HG02840 (cell line): Measurements from ENCODE around the gene RHBDL3.
"Not testable (repeated sequence)": the region's sequence is repeated elsewhere in the genome, so short reads cannot be mapped to it uniquely, and the experiment has no call there.

ENCODE experiments used
- ATAC-seq: cut with Tn5 transposase; IDR thresholded peaks from one replicate; pipeline ENCODE4 v1.9.1; 2021; ENCODE audit warnings: mild to moderate bottlenecking, moderate library complexity, moderate number of reproducible peaks; ENCODE audit not compliant: unreplicated experiment, low FRiP score

The RHBDL3 gene, protein sequence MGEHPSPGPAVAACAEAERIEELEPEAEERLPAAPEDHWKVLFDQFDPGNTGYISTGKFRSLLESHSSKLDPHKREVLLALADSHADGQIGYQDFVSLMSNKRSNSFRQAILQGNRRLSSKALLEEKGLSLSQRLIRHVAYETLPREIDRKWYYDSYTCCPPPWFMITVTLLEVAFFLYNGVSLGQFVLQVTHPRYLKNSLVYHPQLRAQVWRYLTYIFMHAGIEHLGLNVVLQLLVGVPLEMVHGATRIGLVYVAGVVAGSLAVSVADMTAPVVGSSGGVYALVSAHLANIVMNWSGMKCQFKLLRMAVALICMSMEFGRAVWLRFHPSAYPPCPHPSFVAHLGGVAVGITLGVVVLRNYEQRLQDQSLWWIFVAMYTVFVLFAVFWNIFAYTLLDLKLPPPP

DNA sequence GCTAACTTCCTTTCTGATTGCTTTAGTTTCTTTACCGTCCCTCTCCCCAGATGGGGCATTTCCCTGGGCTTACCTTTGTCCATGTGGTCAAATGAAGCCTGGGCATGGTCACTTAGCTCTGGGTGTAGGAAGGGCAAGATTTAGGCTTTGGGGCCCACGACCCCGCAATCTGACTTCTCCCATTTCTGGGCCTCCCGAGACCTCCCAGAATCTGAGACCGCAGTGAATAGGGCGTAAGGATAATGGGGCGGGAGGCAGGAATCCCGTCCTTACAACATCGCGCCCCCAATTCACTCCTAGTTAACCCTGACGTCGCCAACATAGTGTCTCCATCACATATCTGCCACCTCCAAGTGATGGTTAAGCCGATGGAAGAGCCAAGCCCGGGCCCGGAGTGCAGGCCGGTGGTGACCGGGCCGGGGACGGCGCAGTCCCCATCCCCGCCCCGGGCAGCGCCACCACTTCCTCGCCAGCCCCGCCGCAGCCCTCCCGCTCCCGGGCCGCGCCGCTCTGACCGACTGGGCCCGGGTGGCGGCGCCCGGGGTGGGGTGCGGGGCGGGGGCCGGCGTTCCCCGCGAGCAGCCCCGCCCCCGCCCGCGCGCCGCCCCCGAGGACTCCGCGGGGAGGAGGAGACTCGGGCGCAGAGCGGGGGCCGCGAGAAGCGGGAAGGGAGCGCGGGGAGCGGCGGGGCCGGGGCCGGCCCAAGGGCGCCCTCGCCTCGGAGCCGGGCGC lies at the start of gene RHBDL3:
RHBDL3 (plus strand) TSS at position 641 of the 732 bp plus-strand sequence. CDS start 358 bp downstream, outside the sequence.
- ATAC-seq = no peak

DNA sequence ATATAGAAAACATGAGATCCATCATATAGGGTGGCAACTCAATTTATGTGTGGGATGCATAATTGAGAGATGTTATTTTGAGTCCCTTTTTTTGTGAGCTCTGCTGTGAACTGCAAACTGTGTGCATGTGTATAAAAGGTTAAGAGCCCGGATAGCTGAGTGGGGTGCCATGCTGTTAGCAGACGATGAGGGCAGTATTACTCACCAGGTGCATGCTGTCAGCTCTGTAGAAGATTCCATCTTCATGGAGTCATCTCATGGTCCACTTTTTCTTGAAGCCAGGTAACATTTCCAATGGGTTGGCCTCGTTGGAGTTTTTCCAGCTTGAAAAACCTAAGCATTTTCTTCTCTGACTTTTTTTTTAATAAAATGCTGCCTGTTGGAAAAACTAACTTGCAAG lies 43.0 kb upstream of the RHBDL3 start:
- no peak for ATAC-seq

DNA sequence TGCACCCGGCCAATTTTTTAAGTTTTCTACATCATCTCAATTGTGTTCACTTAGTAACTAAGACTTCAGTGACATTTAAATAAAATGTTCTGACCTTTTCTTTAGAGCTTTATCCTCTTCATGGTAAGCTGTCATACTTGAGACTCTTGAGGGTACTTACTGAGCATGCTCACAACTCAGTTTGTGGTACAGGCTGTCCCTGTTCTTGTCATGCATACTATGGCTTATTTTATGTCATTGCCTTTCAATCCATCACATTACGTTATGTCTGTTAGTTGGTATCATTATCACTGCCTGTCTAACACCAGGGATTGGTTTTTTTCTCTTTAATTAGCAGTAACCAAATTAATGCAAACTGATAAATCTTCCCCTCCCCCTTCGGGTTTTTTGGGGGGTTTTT lies 41.9 kb upstream of the RHBDL3 start:
- ATAC-seq = no peak

DNA sequence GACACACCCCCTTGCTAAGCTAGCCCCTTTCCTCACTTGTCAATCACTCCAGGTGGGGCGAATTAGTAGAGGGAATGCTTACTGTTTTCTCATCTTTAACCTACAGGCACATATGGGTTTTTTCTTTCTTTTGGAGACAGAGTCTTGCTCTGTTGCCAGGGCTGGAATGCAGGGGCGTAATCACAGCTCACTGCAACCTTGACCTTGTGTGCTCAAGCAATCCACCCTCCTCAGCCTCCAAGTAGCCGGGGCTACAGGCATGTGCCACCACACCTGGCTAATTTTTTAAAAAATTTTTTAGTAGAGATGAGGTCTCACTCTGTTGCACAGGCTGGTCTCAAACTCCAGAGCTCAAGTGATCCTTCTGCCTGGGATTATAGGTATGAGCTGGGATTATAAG lies 38.7 kb upstream of the RHBDL3 start:
- ATAC-seq = no peak

DNA sequence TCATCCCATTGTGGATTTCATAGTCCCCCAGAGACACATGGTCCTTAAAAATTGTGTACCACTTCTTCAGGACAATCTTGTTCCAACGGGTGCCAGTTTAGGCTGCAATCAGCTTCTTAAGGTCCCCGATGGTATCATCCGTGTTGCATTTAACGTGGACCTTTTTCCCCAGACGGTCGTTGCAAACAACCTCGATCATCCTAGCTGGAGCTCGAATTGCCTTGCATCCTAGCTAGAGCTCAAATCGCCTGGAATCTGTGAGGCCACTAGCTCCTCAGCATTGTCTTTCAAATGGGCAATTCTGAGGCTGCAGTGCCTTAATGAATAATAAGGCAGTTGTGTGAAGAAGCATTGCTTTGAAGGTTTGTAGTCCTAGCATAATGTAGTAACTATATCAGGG lies 37.7 kb upstream of the RHBDL3 start:
- ATAC-seq = no peak

DNA sequence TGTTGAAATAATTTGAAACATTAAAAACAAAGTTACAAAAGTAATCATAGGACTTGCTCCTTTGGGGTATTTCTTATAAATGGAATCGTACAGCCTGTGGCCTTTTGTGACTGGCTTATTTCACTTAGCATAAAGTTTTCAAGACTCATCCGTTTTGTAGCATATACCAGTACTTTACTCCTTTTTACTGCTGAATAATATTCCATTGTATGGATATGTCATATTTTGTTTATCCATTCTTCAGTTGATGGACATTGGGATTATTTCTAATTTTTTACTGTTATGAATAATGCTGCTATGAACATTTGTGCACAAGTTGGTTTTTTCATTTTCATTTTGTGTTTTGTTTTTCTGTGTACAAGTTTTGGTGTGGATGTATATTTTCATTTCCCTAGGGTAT lies 30.0 kb upstream of the RHBDL3 start:
- no peak for ATAC-seq

DNA sequence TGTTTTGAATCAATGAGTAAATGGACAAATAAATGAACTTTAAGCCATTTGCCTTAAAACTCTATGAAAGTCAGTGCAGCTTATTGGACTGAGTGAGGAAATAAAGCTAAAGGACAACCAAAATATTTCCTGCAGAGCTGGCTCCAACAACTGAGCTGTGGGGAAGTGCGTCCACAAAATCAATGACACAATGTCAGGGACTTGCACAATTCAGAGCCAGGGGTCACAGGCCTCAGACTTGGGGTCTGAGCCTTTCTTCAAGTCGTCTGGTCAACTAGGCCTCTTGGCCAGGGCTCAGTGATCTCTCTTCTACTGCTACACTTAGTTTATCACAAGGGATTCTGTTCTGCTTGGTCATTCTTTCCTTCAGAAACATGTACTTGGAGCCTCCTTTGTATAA lies 26.2 kb upstream of the RHBDL3 start:
- ATAC-seq = no peak

DNA sequence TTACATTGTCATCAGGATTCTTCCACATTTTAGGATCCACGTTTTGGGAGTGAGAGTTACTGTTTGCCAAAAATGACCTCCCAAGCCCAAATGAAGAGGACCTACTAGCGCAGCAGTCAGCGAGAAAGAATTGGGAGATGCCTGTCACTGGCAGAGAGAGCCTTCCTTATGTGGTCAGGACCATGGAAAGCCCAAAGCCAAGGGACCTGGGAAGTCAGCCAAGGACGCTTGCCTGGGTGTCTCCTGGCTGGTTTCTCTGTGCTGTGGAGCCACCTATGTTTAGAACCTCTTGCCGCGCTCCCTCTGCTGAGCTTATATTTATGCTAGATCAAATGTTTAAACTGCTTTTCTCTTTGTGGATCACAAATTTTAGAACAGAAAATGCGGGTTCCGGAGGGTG lies 24.9 kb upstream of the RHBDL3 start:
- ATAC-seq = no peak

DNA sequence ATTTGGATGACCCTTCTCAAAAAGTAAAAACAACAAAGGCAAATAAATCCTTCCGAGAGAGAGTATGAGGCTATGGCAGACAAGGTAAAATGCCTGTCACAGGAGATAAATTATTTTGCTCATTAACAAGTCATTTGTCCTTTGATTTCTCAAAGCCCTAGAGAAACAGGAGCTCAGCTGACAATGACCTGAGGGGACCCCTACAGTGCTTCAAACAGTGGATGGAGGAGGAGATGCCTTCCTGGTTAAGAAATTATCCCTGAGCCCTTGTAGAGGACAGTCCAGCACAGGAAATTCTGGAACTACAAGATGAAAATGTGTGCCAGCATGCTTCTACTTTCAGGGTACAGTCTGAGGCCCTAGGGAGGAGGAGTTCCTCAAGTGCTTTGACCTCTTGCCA lies 24.0 kb upstream of the RHBDL3 start:
- ATAC-seq = no peak

DNA sequence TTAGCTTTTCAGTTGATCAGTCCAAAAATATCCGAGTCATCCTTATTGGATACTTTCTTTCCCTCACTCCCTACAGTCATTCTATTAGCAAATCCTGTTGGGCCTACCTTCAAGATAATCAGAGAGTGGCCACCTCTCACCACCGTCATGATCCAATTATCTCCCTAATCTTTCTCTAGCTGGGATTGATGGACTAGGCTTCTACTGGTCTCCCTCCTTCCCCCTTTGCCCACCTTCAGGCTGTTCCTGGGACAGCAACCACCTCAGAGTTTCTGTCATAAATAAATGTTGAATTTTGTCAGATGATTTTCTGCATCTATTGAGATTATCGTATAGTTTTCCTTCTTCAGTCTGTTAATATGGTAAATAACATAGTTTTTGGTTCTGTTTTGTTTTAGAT lies 16.2 kb upstream of the RHBDL3 start:
- ATAC-seq = no peak

DNA sequence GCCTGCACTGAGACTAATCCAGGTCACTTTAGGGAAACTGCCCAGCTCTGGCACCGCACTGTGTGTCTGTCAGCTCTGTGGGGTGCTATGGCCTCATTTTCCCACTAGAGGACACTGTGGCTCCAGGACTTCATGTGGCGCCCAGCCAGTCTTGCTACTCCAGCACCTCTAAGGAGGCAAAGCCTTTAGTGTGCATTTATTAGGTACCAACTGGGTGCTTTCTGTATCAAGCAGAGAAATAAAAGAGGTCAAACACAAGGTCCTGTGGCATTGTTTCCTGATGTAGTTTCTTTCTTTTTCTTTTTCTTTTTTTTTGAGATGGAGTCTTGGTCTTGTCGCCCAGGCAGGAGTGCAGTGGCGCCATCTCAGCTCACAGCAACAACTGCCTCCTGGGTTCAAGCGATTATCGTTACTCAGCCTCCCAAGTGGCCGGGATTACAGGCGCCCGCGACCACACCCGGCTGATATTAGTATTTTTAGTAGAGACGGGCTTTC lies 12.5 kb upstream of the RHBDL3 start:
- no peak for ATAC-seq

DNA sequence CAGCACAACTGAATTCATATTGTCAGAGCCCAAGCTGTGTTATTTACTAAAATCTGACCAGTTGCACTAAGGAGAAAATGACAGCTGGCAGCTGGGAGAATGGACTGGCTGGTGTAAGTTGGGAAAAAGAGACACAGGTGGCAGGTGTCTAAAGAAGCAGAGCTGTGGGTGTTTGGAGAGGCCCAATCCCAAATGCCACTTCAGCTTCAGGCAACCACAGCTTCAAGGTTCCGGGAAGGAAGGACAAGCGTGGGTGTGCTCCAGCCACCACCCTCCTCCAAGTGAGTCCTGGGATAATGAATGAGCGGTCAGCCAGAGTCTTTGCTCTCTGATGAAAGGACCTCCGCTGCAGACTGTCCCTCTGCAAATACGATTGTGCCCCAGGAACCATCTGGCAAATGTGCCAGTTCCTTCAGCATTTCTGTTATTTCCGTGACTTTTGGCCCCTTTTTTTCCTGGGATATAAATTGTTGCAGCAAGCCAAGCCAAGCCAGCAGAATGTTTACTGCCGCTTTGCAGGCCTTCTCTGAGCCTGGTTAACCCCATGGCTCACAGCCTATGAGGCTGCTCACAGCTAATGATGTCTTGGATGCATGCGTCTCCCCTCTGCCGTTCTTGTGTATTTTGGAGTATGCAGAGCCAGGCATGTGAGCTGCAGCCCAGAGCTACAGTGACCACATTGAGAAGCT lies 9.5 kb upstream of the RHBDL3 start:
- ATAC-seq = no peak

DNA sequence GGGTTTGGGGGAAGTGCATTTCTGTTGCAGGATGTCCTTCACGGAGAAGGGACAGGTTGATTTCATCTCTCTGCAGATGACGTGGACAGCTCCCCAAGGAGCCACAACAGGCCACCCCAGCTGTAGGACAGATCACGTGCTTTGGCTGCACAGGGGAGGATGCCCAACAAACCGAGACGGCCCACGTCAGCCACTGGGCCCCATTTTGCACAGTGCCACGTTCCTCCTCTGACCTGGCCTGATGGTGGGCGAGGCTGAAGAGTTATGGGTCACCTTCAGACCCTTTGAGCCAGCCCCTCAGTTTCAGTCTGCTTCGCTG lies 9.0 kb upstream of the RHBDL3 start:
- ATAC-seq = no peak

DNA sequence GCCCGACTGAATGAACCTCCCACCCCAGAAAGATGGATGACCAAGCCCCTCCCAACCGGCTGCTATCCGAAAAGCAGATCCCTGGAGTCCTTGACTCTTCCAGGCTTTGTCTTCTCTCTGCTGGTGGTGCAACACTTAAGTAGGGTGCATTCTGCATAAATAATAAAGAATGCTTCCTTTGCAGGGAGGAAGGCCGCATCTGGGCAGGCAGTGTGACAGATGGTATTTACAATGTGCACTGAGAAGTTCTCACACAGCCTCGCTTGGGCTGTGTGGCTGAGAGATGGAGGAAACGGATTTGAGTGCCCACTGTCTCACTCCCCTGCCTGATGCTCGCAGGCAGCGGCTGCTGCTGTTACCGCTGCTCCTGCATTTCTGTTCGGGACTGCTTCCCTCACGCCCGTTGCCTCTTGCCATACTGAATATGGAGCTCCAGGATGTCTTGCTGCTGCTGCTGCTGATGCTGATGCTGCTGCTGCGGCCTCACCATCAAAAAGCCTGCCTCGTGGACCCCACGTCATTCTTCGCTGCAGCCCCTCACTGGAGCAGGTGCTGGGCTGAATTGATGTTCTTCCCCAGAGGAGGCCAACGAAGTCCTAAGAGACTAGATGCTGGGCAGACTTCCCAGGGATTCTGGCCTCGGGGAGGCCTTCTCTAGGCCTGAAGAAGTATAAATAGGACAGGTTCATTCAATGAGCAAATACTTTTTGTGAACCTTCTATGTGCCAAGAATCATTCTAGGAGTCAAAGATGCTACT lies 7.1 kb upstream of the RHBDL3 start:
- ATAC-seq = no peak

DNA sequence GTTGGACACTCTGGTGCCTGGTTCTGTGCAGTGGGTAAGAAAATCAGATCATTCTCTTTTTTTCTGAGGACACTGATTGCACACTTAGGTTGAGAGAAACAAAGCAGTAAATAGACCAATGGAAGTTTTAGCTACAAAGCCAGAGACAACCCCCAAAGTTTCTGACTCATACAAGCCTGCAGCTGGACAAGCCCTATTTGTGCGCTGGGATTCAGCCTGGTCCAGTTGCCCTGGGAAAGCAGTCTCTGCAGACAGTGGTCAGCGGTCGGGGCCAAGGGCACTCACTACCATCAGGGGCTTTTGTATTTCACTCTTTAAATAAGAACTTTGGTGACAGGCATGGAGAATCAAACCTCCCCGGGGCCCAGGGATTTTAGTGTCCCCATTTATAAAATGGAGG lies 6.0 kb upstream of the RHBDL3 start:
- ATAC-seq = no peak

DNA sequence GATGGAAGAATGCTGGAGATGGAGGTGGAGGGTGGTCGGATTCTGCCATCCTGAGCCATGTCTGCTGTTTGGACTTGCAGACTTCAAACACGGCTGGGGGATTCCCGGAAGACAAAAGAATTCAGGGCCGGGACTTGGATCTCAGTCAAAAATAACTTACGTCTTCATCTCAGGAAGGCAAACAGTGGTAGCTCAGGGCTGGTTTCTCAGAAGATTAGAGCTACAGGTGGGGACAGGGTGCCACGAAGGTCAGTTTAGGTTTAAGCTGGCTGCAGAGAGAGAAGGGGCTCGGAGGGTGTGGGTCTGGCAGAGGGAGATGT lies 4.3 kb upstream of the RHBDL3 start:
- no peak for ATAC-seq

DNA sequence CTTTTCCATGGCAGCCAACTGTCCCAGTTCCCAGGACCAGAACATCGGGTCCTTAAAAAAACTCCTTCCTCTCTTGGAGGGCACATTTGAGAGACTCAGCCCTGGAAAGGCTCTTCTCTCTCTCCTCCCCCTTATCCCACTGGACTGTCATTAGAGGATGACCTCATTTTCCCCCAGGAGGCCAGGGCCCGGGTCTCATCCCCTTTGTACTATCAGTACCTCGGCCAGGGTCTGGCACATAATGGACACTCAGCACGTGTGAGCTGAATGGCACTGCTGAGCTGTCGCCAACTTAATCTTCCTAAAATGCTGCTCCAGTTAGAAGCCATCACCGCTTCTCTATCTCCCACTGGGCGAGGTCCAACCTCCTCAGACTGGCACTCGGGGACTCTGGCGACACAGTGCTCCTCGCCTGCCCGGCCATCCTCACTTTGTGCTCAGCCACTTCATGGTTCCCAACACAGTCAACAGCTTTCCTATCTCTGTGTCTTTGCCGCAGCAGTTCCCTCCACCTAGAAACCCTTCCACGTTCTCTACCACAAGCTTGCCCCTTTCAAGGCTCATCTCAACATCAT lies 3.6 kb upstream of the RHBDL3 start:
- no peak for ATAC-seq

DNA sequence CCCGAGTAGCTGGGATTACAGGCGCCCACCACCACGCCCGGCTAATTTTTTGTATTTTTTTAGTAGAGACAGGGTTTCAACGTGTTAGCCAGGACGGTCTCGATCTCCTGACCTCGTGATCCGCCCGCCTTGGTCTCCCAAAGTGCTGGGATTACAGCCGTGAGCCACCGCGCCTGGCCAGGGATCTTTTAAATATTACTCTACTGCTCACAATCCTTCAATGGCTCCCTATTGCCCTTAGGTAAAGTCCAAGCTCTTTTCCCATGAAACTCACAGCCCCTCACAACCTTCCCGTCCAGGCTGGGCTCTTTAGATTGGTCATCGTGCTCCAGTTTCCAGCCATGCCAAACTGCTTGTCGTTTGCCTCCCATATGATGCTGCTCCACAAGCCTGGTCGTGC lies 2.1 kb upstream of the RHBDL3 start:
- ATAC-seq = not testable (repeated sequence)

DNA sequence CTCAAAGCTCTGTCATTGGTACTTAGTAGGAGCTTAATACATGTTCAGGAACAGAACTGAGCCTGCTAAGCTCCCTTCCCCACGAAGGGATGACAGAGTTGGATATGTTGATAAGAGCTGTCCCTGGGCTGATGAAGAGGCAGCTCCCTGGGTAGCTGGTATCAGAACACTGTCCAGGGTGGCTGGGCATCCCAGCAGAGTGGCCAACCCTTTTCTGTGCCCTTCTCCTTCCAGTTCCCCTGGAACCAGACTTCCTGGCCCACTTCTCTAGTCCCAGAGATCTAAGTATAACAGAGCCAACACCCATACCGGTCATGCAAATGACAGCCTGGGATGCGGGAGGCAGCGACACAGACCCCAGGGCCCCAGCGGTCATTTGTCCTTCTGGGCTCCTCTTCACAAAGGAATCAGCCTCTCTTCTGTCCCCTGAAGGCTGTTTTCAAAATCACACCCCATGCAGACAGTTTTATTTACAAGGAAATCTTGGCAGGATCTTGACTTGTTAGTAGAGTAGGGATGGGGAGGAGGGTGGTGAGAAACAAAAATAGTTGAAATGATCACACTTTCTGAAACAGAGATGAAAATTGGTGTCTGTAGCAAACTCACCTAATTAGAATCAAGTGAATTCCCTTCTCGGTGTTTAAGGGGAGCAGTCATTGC lies 1.4 kb upstream of the RHBDL3 start:
- no peak for ATAC-seq

DNA sequence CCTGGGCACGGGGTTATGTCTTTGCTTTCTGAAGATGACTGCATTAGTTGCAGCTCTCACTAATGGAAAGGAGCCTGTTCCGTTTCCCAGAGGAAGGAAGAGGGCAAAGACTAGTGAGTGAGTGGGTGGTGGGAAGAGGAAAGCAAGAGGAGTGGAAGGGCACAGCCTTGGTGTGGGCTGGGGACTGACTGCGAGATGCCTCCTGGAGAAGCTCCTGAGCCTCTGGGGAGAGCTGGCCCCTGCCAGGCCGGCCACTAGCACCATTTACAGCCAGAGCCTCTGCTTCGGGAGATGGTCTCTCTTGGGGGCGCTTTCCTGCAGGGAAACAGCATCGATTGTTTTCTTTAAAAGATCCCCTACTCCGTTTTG lies 825 bp upstream of the RHBDL3 start:
- no peak for ATAC-seq
